GM23338 (cell line): ENCODE measurements around the gene RXFP2. TPM values are rescaled to one million over a fixed set of nuclear protein-coding genes. Genes with fewer than 3 reads are reported as not detected.

Experiments
- ATAC-seq: fragments of 200-7000 bp; cut with Tn5 transposase; 3 replicates; pipeline ENCODE4 v1.9.1; 2020
- DNase-seq: peaks from one replicate; pipeline ENCODE4 v3.0.0-alpha.2; 2015; ENCODE audit warnings: low spot score
- H2AFZ ChIP-seq: fragments of 200-600 bp; sonication (generic); 2 replicates; pipeline ENCODE4 v1.8.0; 2016; ENCODE audit warnings: antibody characterized with exemption, mild to moderate bottlenecking, moderate library complexity
- H3F3A ChIP-seq: fragments of 200-600 bp; sonication (generic); replicated peaks from 2 replicates; pipeline ENCODE4 v1.8.0; 2017; ENCODE audit warnings: antibody characterized with exemption, mixed run types, low read depth
- H3K27ac ChIP-seq: fragments of 200-600 bp; sonication (generic); 2 replicates; pipeline ENCODE4 v1.6.1; 2016; ENCODE audit warnings: low read depth
- H3K27me3 ChIP-seq: fragments of 200-600 bp; sonication (generic); 2 replicates; pipeline ENCODE4 v1.8.0; 2016; ENCODE audit warnings: mild to moderate bottlenecking, mixed run types, moderate library complexity; ENCODE audit not compliant: insufficient read depth
- H3K36me3 ChIP-seq: fragments of 200-600 bp; sonication (generic); 2 replicates; pipeline ENCODE4 v1.8.0; 2016; ENCODE audit warnings: mild to moderate bottlenecking; ENCODE audit not compliant: insufficient read depth
- H3K4me1 ChIP-seq: fragments of 200-600 bp; sonication (generic); 2 replicates; pipeline ENCODE4 v1.8.0; 2016; ENCODE audit warnings: mild to moderate bottlenecking, moderate library complexity; ENCODE audit not compliant: insufficient read depth
- H3K4me2 ChIP-seq: fragments of 200-600 bp; sonication (generic); 2 replicates; pipeline ENCODE4 v1.7.1; 2017; ENCODE audit warnings: mixed run types
- H3K4me3 ChIP-seq: fragments of 200-600 bp; sonication (generic); 2 replicates; pipeline ENCODE4 v1.6.1; 2016; ENCODE audit warnings: mixed run types
- H3K79me2 ChIP-seq: fragments of 200-600 bp; sonication (generic); replicated peaks from 2 replicates; pipeline ENCODE4 v1.8.0; 2017; ENCODE audit warnings: mild to moderate bottlenecking; ENCODE audit not compliant: insufficient read depth
- H3K9me2 ChIP-seq: fragments of 200-600 bp; sonication (generic); 2 replicates; pipeline ENCODE4 v1.8.0; 2017; ENCODE audit not compliant: insufficient read depth
- H4K20me1 ChIP-seq: fragments of 200-600 bp; sonication (generic); replicated peaks from 2 replicates; pipeline ENCODE4 v1.8.0; 2017; ENCODE audit warnings: mild to moderate bottlenecking; ENCODE audit not compliant: insufficient read depth
- H3K27ac Mint-ChIP-seq: 2 replicates; pipeline ENCODE4 v1.8.0; 2020; ENCODE audit warnings: inconsistent platforms, mild to moderate bottlenecking, moderate library complexity, mixed read lengths
- H3K27me3 Mint-ChIP-seq: 3 replicates; pipeline ENCODE4 v1.8.0; 2022; ENCODE audit warnings: low read depth, mild to moderate bottlenecking, moderate library complexity, mixed read lengths, inconsistent platforms; ENCODE audit not compliant: insufficient read depth, poor library complexity
- H3K36me3 Mint-ChIP-seq: 3 replicates; pipeline ENCODE4 v1.8.0; 2021; ENCODE audit warnings: low read depth, mild to moderate bottlenecking, inconsistent platforms, moderate library complexity, mixed read lengths
- H3K4me1 Mint-ChIP-seq: 3 replicates; pipeline ENCODE4 v1.8.0; 2020; ENCODE audit warnings: mild to moderate bottlenecking, inconsistent platforms, mixed read lengths
- H3K4me3 Mint-ChIP-seq: 3 replicates; pipeline ENCODE4 v1.8.0; 2021; ENCODE audit warnings: moderate library complexity, mild to moderate bottlenecking, inconsistent platforms, mixed read lengths
- H3K9me3 Mint-ChIP-seq: 3 replicates; pipeline ENCODE4 v1.8.0; 2020; ENCODE audit warnings: moderate library complexity, mild to moderate bottlenecking, inconsistent platforms, mixed read lengths
- JUNB ChIP-seq: IDR thresholded peaks from one replicate; pipeline ENCODE4 v1.6.1; 2016; ENCODE audit warnings: antibody characterized with exemption; ENCODE audit not compliant: unreplicated experiment
- NANOG ChIP-seq: IDR thresholded peaks from 2 replicates; pipeline ENCODE4 v1.6.1; 2016; ENCODE audit warnings: antibody characterized with exemption, borderline replicate concordance
- STAT1 ChIP-seq: IDR thresholded peaks from one replicate; pipeline ENCODE4 v1.6.1; 2016; ENCODE audit warnings: antibody characterized with exemption; ENCODE audit not compliant: unreplicated experiment
- polyA plus RNA-seq: library from polyadenylated mRNA; unstranded; fragments of >200 nt; fragmentation: Nextera tagmentation; extraction: Ambion mirVana; gene quantifications from 2 replicates; pipeline ENCODE4 v1.2.1, GENCODE V29; 2016
- total RNA-seq: library from RNA; depleted of rRNA; stranded (reverse); fragments of >200 nt; shearing (Covaris generic); gene quantifications from 2 replicates; pipeline ENCODE4 v1.2.3, GENCODE V29; 2014
- TF ChIP-seq, protein P1 (sequence below): fragments of 250-450 bp; sonication (Bioruptor Pico); IDR thresholded peaks from 2 replicates; pipeline ENCODE4 v1.5.0; 2020; ENCODE audit warnings: mild to moderate bottlenecking, moderate library complexity
- TF ChIP-seq, protein P2 (sequence below), 2 experiments: fragments of 200-600 bp in 1 of 2; sonication (generic) in 1 of 2; conservative IDR thresholded peaks; 2 replicates each; pipeline versions ENCODE4 v1.5.1 to v1.6.1; 2016 to 2017; ENCODE audit warnings: antibody characterized with exemption in 2 of 2, low read depth in 2 of 2, mild to moderate bottlenecking in 2 of 2, moderate library complexity in 1 of 2

The RXFP2 gene
- total and polyA plus RNA-seq, 2 experiments from 2014 or later: not detected

DNA sequence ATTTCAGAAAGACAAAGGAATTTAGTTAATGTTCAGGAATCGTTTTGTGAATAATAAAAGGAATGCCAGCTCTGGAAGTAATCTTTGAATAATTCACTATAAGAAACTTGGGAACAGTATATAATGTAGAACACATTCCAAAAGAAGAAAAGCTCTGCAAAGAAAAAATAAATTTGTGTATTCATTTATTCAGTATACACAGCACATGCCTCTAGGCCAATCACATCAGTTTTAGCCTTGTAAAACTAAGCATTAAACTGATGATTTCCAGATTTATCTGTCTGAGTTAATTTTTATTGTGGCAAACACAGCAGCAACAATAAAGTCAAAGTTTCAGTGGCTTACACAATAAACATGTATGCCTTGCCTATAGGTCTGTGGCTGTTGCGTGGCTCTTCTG is 5.7 kb upstream of the RXFP2 start:
- no peak for ATAC-seq
- H3K27ac ChIP-seq: no peak overlapping the region
- H4K20me1 ChIP-seq: no peaks in the 10 kb centered on the region
- no peak overlapping the region for H2AFZ ChIP-seq
- H3K4me1 Mint-ChIP-seq: peaks cover 7% of the 10 kb centered on the region; the same call in 2 of the 3 replicates
- H3K27me3 ChIP-seq: no peaks in the 10 kb centered on the region
- no peaks in the 10 kb centered on the region for H3K9me2 ChIP-seq
- H3F3A ChIP-seq: no peaks in the 10 kb centered on the region
- TF ChIP-seq, protein P1, sequence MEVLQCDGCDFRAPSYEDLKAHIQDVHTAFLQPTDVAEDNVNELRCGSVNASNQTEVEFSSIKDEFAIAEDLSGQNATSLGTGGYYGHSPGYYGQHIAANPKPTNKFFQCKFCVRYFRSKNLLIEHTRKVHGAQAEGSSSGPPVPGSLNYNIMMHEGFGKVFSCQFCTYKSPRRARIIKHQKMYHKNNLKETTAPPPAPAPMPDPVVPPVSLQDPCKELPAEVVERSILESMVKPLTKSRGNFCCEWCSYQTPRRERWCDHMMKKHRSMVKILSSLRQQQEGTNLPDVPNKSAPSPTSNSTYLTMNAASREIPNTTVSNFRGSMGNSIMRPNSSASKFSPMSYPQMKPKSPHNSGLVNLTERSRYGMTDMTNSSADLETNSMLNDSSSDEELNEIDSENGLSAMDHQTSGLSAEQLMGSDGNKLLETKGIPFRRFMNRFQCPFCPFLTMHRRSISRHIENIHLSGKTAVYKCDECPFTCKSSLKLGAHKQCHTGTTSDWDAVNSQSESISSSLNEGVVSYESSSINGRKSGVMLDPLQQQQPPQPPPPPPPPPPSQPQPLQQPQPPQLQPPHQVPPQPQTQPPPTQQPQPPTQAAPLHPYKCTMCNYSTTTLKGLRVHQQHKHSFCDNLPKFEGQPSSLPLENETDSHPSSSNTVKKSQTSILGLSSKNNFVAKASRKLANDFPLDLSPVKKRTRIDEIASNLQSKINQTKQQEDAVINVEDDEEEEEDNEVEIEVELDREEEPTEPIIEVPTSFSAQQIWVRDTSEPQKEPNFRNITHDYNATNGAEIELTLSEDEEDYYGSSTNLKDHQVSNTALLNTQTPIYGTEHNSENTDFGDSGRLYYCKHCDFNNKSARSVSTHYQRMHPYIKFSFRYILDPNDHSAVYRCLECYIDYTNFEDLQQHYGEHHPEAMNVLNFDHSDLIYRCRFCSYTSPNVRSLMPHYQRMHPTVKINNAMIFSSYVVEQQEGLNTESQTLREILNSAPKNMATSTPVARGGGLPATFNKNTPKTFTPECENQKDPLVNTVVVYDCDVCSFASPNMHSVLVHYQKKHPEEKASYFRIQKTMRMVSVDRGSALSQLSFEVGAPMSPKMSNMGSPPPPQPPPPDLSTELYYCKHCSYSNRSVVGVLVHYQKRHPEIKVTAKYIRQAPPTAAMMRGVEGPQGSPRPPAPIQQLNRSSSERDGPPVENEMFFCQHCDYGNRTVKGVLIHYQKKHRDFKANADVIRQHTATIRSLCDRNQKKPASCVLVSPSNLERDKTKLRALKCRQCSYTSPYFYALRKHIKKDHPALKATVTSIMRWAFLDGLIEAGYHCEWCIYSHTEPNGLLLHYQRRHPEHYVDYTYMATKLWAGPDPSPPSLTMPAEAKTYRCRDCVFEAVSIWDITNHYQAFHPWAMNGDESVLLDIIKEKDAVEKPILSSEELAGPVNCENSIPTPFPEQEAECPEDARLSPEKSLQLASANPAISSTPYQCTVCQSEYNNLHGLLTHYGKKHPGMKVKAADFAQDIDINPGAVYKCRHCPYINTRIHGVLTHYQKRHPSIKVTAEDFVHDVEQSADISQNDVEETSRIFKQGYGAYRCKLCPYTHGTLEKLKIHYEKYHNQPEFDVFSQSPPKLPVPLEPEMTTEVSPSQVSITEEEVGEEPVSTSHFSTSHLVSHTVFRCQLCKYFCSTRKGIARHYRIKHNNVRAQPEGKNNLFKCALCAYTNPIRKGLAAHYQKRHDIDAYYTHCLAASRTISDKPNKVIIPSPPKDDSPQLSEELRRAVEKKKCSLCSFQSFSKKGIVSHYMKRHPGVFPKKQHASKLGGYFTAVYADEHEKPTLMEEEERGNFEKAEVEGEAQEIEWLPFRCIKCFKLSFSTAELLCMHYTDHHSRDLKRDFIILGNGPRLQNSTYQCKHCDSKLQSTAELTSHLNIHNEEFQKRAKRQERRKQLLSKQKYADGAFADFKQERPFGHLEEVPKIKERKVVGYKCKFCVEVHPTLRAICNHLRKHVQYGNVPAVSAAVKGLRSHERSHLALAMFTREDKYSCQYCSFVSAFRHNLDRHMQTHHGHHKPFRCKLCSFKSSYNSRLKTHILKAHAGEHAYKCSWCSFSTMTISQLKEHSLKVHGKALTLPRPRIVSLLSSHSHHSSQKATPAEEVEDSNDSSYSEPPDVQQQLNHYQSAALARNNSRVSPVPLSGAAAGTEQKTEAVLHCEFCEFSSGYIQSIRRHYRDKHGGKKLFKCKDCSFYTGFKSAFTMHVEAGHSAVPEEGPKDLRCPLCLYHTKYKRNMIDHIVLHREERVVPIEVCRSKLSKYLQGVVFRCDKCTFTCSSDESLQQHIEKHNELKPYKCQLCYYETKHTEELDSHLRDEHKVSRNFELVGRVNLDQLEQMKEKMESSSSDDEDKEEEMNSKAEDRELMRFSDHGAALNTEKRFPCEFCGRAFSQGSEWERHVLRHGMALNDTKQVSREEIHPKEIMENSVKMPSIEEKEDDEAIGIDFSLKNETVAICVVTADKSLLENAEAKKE (CRISPR knock-in tag): no peak
- TF ChIP-seq STAT1 (no peak), JUNB (no peak), NANOG (no peak)
- TF ChIP-seq, protein P2, sequence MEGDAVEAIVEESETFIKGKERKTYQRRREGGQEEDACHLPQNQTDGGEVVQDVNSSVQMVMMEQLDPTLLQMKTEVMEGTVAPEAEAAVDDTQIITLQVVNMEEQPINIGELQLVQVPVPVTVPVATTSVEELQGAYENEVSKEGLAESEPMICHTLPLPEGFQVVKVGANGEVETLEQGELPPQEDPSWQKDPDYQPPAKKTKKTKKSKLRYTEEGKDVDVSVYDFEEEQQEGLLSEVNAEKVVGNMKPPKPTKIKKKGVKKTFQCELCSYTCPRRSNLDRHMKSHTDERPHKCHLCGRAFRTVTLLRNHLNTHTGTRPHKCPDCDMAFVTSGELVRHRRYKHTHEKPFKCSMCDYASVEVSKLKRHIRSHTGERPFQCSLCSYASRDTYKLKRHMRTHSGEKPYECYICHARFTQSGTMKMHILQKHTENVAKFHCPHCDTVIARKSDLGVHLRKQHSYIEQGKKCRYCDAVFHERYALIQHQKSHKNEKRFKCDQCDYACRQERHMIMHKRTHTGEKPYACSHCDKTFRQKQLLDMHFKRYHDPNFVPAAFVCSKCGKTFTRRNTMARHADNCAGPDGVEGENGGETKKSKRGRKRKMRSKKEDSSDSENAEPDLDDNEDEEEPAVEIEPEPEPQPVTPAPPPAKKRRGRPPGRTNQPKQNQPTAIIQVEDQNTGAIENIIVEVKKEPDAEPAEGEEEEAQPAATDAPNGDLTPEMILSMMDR (conservative IDR thresholded peaks at IDR 0.05; ENCODE audit: low read depth in 2 of 2): no peak
- no peak overlapping the region for H3K27ac Mint-ChIP-seq
- H3K4me3 ChIP-seq: no peak overlapping the region
- H3K36me3 ChIP-seq: no peaks in the 10 kb centered on the region
- peaks cover 12% of the 10 kb centered on the region; the same call in 1 of the 2 replicates for H3K4me1 ChIP-seq
- no peaks in the 10 kb centered on the region for H3K79me2 ChIP-seq
- H3K27me3 Mint-ChIP-seq: peaks cover 2% of the 10 kb centered on the region
- no peaks in the 10 kb centered on the region; the same call in 2 of the 3 replicates for H3K9me3 Mint-ChIP-seq
- no peak for DNase-seq
- no peaks in the 10 kb centered on the region for H3K36me3 Mint-ChIP-seq
- no peak overlapping the region for H3K4me3 Mint-ChIP-seq
- no peak overlapping the region for H3K4me2 ChIP-seq
